GM19099 (cell line): Measurements from ENCODE around the gene EPS8L3.

Source experiments
- POLR2A ChIP-seq: IDR thresholded peaks from 3 replicates; pipeline ENCODE4 v1.6.1; 2011; ENCODE audit warnings: low read depth; ENCODE audit not compliant: insufficient read length; ENCODE audit errors: extremely low read depth

The EPS8L3 gene, protein sequence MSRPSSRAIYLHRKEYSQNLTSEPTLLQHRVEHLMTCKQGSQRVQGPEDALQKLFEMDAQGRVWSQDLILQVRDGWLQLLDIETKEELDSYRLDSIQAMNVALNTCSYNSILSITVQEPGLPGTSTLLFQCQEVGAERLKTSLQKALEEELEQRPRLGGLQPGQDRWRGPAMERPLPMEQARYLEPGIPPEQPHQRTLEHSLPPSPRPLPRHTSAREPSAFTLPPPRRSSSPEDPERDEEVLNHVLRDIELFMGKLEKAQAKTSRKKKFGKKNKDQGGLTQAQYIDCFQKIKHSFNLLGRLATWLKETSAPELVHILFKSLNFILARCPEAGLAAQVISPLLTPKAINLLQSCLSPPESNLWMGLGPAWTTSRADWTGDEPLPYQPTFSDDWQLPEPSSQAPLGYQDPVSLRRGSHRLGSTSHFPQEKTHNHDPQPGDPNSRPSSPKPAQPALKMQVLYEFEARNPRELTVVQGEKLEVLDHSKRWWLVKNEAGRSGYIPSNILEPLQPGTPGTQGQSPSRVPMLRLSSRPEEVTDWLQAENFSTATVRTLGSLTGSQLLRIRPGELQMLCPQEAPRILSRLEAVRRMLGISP

DNA sequence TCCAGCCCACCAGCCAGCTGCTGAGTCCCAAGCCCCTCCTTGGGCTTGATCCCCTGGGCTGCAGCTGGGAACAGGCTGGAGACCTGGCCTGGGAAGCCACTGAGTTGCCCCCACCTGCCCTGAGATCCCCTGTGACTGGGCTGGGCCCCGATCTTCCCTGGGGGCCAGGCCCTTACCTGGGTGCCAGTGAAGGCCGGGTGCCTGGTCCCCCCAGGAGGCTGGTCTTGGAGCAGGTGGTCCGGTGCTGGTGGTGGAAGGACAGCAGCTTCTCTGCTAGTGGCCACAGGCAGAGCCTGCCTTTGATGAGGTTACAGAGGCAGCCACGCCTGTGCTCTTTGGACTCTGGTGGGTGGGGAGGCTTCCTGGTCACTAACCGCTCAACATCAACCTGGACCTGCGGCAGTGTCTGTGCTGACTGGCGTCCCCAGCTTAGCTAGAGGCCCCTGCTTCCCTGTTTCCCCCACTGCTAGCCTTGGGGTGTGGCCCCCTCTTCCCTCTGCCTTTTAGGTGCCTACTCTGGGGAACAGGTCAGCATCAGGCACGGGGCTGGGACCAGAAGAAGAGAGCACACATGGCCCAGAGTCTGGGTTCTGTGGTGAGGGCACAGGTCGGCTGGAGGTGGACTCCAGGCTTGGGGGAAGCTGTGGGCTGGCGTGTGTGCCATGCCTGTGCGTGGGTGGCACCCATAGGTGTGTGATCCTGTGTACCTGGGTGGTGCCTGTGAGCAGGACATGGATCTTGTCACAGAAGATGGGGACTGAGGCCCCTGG lies at the start of gene EPS8L3:
Gene EPS8L3 (minus strand): TSS at position 278 of the 770 bp plus-strand sequence. CDS start 2,174 bp downstream, outside the sequence.
- TF ChIP-seq POLR2A, result no peak

DNA sequence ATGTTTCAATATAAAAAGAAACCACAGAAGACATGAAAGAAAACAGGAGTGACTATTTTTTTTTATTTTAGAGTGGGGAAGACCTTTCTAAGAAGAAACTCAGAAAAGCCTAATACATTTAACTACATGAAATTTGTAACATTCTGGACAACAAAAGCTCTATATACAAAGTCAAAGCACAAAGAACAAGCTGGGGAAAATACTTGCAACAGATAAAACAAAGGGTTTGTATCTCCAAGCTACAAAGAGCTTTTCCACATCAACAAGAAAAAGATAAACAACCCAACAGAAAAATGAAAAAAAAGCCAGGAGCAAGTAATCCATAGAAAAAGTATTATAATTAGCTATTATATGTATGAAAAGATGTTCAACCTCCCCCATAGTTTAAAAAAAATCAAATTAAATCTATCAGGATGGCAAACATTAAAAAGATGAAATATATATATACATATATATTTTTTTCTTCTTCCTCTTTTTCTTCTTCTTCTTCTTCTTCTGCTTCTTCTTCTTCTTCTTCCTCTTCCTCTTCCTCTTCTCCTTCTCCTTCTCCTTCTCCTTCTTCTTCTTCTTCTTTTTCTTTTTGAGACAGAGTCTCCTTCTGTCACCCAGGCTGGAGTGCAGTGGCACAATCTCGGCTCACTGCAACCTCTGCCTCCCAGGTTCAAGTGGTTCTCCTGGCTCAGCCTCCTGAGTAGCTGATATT lies 49.1 kb upstream of the EPS8L3 start:
- TF ChIP-seq POLR2A, result no peak

DNA sequence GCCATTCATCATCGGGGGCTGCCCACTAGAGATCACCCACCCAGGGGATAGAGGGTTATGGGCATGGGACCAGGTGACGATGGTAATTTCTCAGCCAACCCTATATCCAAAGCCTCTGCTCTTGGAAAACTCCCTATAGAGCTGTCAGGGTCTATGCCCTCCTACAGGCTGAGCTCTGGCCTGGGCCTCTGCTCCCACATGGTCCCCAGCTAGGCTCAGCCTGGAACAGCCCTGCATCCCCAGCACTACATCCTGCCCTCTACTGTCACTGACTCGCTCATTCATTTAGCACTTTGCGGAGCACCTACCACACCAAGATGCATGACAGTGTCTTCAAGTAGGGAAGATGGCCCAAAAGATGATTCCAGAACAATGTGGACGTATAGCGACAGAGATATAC lies 45.0 kb upstream of the EPS8L3 start:
- no peak for TF ChIP-seq POLR2A

DNA sequence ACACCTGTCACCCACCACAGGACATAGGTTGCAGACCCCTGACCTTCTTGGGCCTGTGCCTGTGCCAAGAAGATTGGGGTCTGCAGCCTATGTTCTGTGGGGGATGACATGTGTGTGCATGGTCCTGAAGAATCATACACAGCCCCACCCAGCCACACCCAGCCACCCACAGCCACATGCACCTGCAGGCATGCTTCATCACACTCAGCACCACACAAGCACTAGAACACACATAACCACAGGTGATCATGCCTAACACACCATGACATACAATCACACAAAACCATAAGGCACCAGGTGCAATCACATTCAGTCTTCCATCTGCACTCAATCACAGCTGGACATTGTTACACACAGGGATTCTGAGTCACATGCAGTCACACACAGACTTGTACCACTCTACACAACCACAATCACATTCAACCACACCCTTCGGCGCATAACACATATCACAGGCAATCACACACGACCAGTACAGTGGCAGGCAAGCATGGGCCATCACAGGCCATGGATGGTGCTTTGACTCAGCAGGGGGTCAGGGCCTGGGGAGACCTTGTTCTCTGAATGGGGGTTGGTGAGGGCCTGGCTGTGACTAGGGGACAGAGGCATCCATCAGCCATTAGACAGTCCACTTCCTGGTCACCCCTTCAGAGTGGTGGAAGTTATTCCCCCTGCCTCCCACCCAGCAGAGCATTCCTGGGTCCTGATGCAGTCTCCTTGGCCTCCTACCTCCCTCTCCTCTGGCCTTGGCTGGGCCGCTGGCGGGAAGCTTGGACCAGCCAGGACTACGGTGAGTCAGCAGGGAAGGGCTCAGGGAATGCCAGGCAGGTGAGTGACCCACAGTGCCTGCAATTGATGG lies 44.3 kb upstream of the EPS8L3 start:
- no peak for TF ChIP-seq POLR2A

DNA sequence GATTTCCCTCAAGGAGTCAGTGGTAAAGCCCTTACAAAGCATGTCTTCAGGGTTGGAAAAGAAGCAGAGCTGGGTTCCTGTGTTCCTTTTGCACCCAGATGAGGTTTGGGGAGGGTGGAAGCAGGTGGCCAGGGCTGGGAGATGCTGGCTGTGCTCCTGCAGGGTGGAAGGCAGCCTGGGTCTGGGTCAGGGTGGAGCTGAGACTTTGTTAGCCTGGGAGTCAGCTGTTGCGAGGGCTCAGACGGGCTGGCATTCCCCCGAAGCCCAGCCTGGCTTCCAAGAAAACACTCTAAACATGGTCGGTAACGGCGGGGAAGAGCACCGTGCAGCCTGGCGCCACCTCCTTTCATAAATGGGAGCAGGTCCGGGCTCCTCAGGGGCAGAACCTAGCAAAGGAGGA lies 43.7 kb upstream of the EPS8L3 start:
- no peak for TF ChIP-seq POLR2A

DNA sequence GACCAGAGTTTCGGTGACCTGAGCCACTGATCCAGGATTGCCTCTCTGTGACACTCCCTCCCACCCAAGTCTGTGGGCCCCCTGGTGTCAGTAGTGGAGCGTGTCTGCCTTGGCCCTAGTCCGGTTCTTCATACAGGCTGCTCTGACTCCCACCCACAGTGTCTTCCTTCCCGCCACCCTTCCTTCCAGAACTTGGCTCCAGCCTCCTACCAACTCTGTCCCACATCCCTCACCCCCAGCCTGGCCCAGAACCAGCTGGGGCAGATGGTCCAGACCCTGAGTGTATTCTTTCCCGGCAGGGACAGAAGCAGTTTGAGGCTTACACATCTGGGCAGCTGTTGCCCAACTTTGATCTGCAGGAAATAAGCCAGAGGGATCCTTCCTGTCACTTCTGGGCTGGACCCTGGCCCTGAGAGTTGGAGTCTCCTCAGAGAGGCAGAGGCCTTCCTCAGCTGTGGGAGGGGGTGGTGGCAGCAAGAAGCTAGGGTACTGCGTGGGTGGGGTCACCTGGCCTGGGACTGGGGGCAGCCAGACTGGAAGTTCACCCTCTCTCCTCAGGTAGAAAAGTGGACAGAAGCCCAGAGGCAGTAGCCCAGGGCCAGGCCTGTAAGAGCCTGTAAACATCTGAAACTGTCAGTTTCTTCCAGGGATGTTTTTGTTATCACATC lies 43.1 kb upstream of the EPS8L3 start:
- no peak for TF ChIP-seq POLR2A

DNA sequence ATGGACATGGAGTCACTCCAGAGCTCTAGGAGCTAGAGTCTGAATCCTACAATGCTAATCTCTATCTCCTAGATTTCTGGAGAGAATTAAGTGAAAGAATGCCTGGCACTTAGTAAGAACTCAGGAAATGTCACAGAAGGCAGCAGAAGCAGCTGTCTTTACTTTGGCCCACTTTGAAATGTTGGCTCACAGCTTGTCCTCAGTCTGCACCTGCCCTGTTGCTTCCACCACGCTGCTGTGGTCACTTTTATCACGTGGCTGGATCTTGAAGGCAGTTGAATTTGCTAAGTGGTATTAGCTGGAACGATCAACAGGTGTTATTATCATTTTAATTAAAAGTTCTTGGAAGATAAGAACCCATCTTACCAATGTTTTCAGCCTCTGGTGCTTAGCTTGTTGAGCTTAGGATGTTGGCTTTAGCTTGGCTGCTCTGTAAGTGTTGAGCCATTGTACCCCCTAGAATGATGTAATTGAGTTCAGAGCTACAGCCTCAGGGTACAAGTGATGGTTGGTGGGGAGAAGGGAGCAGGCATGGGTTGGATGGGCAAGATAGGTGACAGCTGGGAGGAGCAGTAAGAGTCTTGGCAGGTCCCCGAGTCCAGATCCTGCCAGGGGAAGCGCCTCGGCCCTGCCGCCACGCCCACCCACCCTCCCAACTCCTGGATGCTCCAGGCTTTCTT lies 41.9 kb upstream of the EPS8L3 start:
- no peak for TF ChIP-seq POLR2A

DNA sequence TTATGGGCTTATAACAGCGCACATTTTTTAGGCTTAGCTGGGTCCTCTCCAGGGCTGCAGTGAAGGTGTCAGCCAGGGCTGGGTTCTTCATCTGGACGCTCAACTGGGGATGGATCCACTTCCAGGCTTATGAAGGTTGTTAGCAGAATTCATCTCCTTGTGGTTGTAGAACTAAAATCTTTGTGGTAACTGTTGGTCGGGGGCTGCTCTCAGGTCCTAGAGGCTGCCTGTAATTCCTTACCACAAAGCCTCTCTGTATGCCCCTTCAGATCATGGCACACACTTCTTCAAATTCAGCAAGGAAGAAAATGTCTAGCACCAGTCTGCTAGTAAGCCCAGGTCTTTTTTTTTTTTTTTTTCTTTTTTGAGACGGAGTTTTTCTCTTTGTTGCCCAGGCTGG lies 40.9 kb upstream of the EPS8L3 start:
- TF ChIP-seq POLR2A, result no peak

DNA sequence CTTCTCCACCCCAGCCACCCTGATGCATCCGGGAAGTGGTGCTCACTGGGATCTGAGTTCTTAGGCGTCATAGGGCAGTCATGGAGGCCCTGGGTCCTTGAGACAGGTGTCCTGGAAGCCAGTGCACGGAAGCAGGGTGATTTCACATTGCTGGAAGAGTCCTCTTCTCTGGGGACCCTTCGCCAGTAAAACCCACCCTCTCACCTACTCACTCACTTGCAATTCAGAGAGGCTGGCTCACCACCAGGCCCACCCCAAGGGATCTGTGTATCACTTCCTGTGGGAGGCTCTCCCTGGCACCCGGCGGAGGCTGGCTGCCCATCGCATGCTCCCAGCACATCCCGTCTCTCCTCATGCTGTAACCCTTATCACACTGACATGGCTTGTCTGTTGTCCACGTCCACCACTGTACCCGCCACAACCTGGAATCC lies 40.2 kb upstream of the EPS8L3 start:
- no peak for TF ChIP-seq POLR2A

DNA sequence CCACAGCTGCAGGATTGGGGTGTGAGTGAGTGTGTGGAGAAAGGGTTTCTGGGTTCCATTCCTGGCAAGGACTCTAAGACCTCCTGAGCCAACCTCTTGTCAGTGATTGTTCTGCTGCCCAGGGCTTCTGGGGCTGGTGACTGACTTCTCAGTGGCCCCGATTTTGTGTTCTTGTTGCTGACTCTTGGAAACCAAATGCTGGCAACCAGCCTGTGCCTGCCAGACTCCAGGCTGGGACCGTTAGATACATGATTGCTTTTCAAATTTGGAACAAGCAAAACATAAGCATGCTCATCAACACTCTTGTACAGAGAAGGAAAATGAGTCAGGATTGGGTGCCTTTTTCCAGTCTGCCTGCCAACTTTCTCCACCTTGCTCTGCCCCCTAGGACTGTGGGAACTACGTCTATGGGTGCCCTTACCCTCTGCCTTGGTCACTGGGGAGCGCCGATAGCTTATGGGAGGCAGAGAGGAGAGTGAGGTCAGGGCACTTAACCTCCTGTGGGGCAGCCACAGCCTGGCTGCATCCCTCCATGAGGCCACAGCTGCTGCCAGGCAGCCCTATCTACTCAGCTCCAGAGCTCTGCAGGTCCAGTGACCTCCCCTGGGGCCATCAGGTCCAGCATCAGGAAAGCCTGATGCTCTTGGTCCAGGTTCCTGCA lies 39.3 kb upstream of the EPS8L3 start:
- no peak for TF ChIP-seq POLR2A

DNA sequence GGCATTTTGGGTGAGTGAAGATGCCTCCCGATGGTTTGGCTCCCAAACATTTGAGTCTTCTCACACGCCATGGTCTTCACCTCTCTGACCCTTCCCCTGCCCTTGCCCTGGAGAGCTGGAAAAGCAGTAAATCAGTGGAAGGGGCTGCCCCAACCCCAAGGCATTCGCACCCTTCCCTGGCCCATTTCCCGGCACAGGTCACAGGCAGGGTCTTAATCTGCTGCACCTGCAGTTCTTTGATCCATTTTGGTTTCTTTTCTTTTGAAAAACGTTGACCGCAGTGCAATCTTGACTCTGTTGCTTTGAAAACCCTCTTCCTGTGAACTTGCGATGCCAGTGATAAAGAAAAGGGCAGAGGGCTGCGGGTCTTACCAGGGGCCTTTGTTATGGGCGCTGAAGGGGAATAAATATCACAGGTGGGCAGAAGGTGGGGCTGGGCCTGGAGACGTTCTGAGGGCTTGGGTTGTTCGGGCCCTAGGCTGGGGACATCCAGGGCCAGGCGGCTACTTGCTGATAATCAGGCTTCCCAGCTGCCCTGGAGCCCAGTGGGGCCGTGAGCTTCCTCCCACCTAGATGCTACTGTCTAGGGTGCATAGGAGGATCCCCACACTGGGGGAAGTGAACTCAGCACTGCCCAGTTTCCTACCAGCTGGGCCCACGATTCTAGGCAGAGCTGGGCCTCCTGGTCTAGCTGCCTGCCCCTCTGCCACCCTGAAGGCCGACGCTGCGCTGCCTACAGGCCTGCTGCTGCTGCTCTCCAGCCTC lies 38.6 kb upstream of the EPS8L3 start:
- TF ChIP-seq POLR2A, result no peak

DNA sequence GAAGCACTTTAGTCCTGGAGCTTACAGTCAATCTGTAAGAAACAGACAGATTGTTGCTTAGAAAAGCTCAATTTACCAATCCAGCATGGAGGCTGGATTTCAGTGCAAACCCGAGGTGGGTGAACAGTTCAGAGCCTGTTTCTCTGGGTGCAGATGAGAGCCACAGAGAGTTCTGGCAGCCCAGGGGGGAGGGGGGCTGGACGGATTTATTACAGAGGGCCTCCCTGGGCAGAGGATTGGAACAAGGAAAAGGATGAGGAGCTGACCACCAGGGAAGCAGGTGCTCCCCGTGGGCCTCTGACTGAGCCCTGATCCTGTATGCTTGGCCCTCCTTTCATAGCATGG lies 38.0 kb upstream of the EPS8L3 start:
- TF ChIP-seq POLR2A, result no peak
